HepG2 (cell line): Measurements from ENCODE around the gene BIN1. TPM values are rescaled to one million over a fixed set of nuclear protein-coding genes. Genes with fewer than 3 reads are reported as not detected.

Source experiments
- ATAC-seq: fragments of 200-7000 bp; cut with Tn5 transposase; 3 replicates; pipeline ENCODE4 v1.9.1; 2020; ENCODE audit warnings: mild to moderate bottlenecking, moderate library complexity
- BruUV-seq: library from RNA; stranded (reverse); fragments of 400-500 nt; replicated peaks from 2 replicates; lab custom pipeline; 2021; lab: Mats Ljungman, UMichigan
- CTCF ChIA-PET: fragments of 300-600 bp; formaldehyde crosslinking; extraction: SDS; loops from one replicate; lab custom pipeline; 2021; ENCODE audit warnings: low total read pairs, inconsistent platforms, low intra/inter-chr PET ratio; lab: Yijun Ruan, JAX
- POLR2A ChIA-PET: fragments of 350-600 bp; sonication (Branson Sonifier 250); formaldehyde crosslinking; loops from one replicate; lab custom pipeline; 2020; ENCODE audit warnings: antibody characterized with exemption, inconsistent platforms; lab: Yijun Ruan, JAX
- DNase-seq: peaks from one replicate; pipeline ENCODE4 v3.0.0-alpha.2; 2015; ENCODE audit warnings: low spot score
- FAIRE-seq: peaks from 3 replicates; lab custom pipeline; 2011; peaks lifted over from hg19 to GRCh38; lab: Jason Lieb, UNC
- H2AFZ ChIP-seq: one replicate; pipeline ENCODE4 v1.6.1; 2011; ENCODE audit warnings: low read length, inconsistent platforms
- H3K27ac ChIP-seq: fragments of 300-600 bp; 3 replicates; pipeline ENCODE4 v1.8.0; 2011; ENCODE audit warnings: mixed run types, mild to moderate bottlenecking, mixed read lengths, low read length, inconsistent platforms; ENCODE audit not compliant: insufficient read depth; ENCODE audit errors: extremely low read length
- H3K27me3 ChIP-seq, 2 experiments: fragments of 200-600 bp in 1 of 2; 2 replicates in 1 of 2; 3 replicates in 1 of 2; pipeline versions ENCODE4 v1.6.0 to v1.8.0; 2011; ENCODE audit warnings: low read length in 2 of 2, mild to moderate bottlenecking in 2 of 2, moderate library complexity in 2 of 2, inconsistent platforms in 1 of 2; ENCODE audit not compliant: insufficient read depth in 2 of 2, control insufficient read depth in 1 of 2
- H3K36me3 ChIP-seq, 2 experiments: fragments of 200-600 bp in 1 of 2; replicated peaks in 1 of 2; 2 replicates in 1 of 2; 3 replicates in 1 of 2; pipeline versions ENCODE4 v1.5.1 to v1.8.0; 2011; ENCODE audit warnings: low read length in 2 of 2, inconsistent platforms in 1 of 2; ENCODE audit not compliant: insufficient read depth in 2 of 2, control insufficient read depth in 1 of 2
- H3K4me1 ChIP-seq: 2 replicates; pipeline ENCODE4 v1.5.1; 2012; ENCODE audit warnings: low read length, inconsistent platforms; ENCODE audit not compliant: insufficient read depth
- H3K4me2 ChIP-seq: 2 replicates; pipeline ENCODE4 v1.6.0; 2011; ENCODE audit warnings: low read depth, low read length, inconsistent platforms
- H3K4me3 ChIP-seq, 3 experiments: fragments of 200-600 bp in 1 of 3; sonication (generic), shearing (Covaris generic) in 1 of 3; replicated peaks in 1 of 3; 2 replicates each; pipeline ENCODE4 v1.5.1; 2011 to 2016; ENCODE audit warnings: low read length in 3 of 3, inconsistent platforms in 2 of 3, low read depth in 2 of 3, mild to moderate bottlenecking in 2 of 3, control low read depth in 1 of 3, mixed read lengths in 1 of 3; ENCODE audit not compliant: insufficient read depth in 1 of 3
- H3K79me2 ChIP-seq: one replicate; pipeline ENCODE4 v1.6.1; 2011; ENCODE audit warnings: low read length, inconsistent platforms; ENCODE audit not compliant: insufficient read depth
- H3K9ac ChIP-seq: 2 replicates; pipeline ENCODE4 v1.6.0; 2011; ENCODE audit warnings: mild to moderate bottlenecking, low read depth, low read length, inconsistent platforms; ENCODE audit not compliant: insufficient read depth
- H3K9me3 ChIP-seq: 2 replicates; pipeline ENCODE4 v1.5.1; 2012; ENCODE audit warnings: mild to moderate bottlenecking, low read length
- H4K20me1 ChIP-seq: 2 replicates; pipeline ENCODE4 v1.6.0; 2011; ENCODE audit warnings: inconsistent platforms, mild to moderate bottlenecking, low read length, moderate library complexity; ENCODE audit not compliant: insufficient read depth
- GMEB2 ChIP-seq: IDR thresholded peaks from 2 replicates; pipeline ENCODE4 v1.6.1; 2016; ENCODE audit warnings: missing biosample characterization, missing genetic modification reagents, low read depth
- MNT ChIP-seq: fragments of 450-650 bp; IDR thresholded peaks from 2 replicates; pipeline ENCODE4 v1.6.1; 2016
- SNAPC2 ChIP-seq: sonication (generic); formaldehyde crosslinking; IDR thresholded peaks from 2 replicates; pipeline ENCODE4 v1.8.1; 2022; ENCODE audit warnings: mild to moderate bottlenecking, missing genetic modification reagents
- WGBS: methylation state at CpG from one replicate; pipeline ENCODE4 v1.1.6; 2017; ENCODE audit warnings: low lambda C conversion rate; 5-methylcytosine and 5-hydroxymethylcytosine counted together
- in situ Hi-C: cut with HindIII; loops from 2 replicates; pipeline ENCODE4 v1.10.0; 2017; ENCODE audit warnings: low pct_unique_long_range_greater_than_20kb; ENCODE audit not compliant: extremely low pct_ligation_motif_present
- intact Hi-C: fragments of 100-400 bp; cut with micrococcal nuclease; formaldehyde crosslinking; loops from one replicate; pipeline ENCODE4 v1.10.0; 2022; ENCODE audit not compliant: unreplicated experiment
- polyA plus RNA-seq, 8 experiments: library from polyadenylated mRNA; depleted of rRNA in 3 of 8; stranded (reverse) in 7 of 8; unstranded in 1 of 8; fragments of >200 nt; fragmentation: Illumina TruSeq in 4 of 8; extraction: Trizol in 4 of 8; gene quantifications; 2 replicates each; pipeline versions ENCODE4 v1.2.1 to v1.2.3, GENCODE V29; 2011 to 2016; ENCODE audit warnings: low read depth in 4 of 8, missing spikeins in 1 of 8, mixed read lengths in 1 of 8; ENCODE audit not compliant: insufficient read depth in 1 of 8
- total RNA-seq, 5 experiments: library from RNA; depleted of rRNA; stranded (reverse); fragments of >200 nt; fragmentation: Illumina TruSeq; extraction: Trizol; gene quantifications; 2 replicates each; pipeline ENCODE4 v1.2.3, GENCODE V29; 2016; ENCODE audit warnings: low read depth in 1 of 5

BIN1 gene
- total and polyA plus RNA-seq, 2 of the 13 experiments (the other 11 are each of a cell fraction or from before 2014, with no cell fraction given) = 0.93 to 1.2 TPM

DNA sequence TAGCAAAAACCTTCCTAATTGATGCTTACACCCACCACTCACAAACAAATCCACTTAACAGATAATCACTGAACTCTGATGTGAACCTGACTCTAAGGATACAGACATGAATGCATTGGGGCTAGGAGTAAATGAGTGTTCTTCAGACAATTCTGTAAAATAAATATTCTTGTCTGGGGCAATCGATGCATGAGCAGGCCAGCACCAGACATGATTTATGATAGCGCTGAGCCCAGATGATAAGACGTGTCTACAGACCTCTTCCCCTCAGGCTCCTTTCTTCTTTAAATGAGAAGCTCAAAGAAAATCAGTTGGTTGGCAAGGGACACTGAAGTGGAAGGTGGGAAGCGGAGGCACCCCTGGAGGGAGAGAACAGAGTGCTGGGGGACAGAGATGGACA is 27.3 kb upstream of the BIN1 start:
- ChIA-PET CTCF (no interaction called here), POLR2A (no interaction called here)

More for the DNA sequence above, 27.3 kb upstream of the BIN1 start:
- intact Hi-C loops (no loop called here), in situ Hi-C loops (no loop called here)
- no peak overlapping the region for H3K27ac ChIP-seq
- TF ChIP-seq GMEB2 (CRISPR knock-in tag) (no peak), SNAPC2 (no peak), MNT (no peak)
- DNase-seq (no peak), ATAC-seq (no peak), FAIRE-seq (no peak)
- BruUV-seq = no TSS peak
- no peaks in the 10 kb centered on the region for H3K9me3 ChIP-seq
- H3K36me3 ChIP-seq = no peaks in the 10 kb centered on the region
- peaks cover 4 to 19% of the 10 kb centered on the region in 2 experiments; a peak in 4 of 5 replicates for H3K27me3 ChIP-seq
- H3K9ac ChIP-seq = no peak overlapping the region
- H3K4me1 ChIP-seq = no peaks in the 10 kb centered on the region
- WGBS = 48% methylated on average over 4 of the region's 4 CpGs
- H4K20me1 ChIP-seq = no peaks in the 10 kb centered on the region
- H3K4me3 ChIP-seq = no peak overlapping the region
- H3K79me2 ChIP-seq = no peaks in the 10 kb centered on the region
- no peak overlapping the region for H3K4me2 ChIP-seq
- H2AFZ ChIP-seq = no peak overlapping the region
